Osteocyte (in vitro differentiated cells): ENCODE data around the gene HACE1. TPM values are rescaled to one million over a fixed set of nuclear protein-coding genes. Genes with fewer than 3 reads are reported as not detected.
"Not testable (repeated sequence)": the region's sequence is repeated elsewhere in the genome, so short reads cannot be mapped to it uniquely, and the experiment has no call there.

Experiments used
- DNase-seq: peaks from one replicate; pipeline ENCODE4 v3.0.0; 2021; ENCODE audit warnings: mixed read lengths; ENCODE audit not compliant: unreplicated experiment; ENCODE audit errors: extremely low spot score
- H3K27ac Mint-ChIP-seq: one replicate; pipeline ENCODE4 v1.8.0; 2021; ENCODE audit warnings: mild to moderate bottlenecking, mixed read lengths; ENCODE audit not compliant: unreplicated experiment
- H3K27me3 Mint-ChIP-seq: one replicate; pipeline ENCODE4 v1.8.0; 2021; ENCODE audit warnings: mixed read lengths; ENCODE audit not compliant: unreplicated experiment
- H3K36me3 Mint-ChIP-seq: one replicate; pipeline ENCODE4 v1.8.0; 2021; ENCODE audit warnings: mixed read lengths; ENCODE audit not compliant: unreplicated experiment
- H3K4me1 Mint-ChIP-seq: one replicate; pipeline ENCODE4 v1.8.0; 2021; ENCODE audit warnings: mixed read lengths; ENCODE audit not compliant: unreplicated experiment
- H3K4me3 Mint-ChIP-seq: one replicate; pipeline ENCODE4 v1.8.0; 2021; ENCODE audit warnings: mild to moderate bottlenecking, moderate library complexity, mixed read lengths; ENCODE audit not compliant: unreplicated experiment
- H3K9me3 Mint-ChIP-seq: one replicate; pipeline ENCODE4 v1.8.0; 2021; ENCODE audit warnings: mixed read lengths; ENCODE audit not compliant: unreplicated experiment
- total RNA-seq: library from RNA; stranded (reverse); gene quantifications from 2 replicates; pipeline ENCODE4 v1.2.1, GENCODE V29; 2021
- TF ChIP-seq, protein P1 (sequence below): fragments of 200-600 bp; sonication (generic); IDR thresholded peaks from 2 replicates; pipeline ENCODE4 v1.5.0; 2021; ENCODE audit warnings: antibody characterized with exemption, mild to moderate bottlenecking, moderate library complexity

The HACE1 gene
- total RNA-seq, 1 donor from 2014 or later, result 29.9 TPM

DNA sequence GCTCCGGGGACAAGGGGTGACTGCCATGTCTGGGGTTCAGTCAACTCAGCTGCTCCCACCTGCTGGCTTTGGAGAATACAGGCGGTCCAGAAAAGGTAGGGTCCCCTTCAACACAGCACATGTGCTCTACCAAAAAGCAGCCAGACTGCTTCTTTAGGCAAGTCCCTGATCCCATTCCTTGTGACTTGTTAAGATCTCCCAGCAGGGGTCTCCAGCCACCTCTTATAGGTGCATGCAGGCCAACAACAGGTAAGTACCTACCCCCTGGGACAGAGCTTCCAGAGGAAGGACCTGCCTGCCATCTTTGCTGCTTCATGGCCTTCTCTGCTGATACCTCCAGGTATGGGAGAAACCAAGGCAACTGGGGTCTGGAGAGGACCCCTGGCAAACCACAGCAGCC lies 106.5 kb downstream of the HACE1 start:
- no peaks in the 10 kb centered on the region for H3K4me1 Mint-ChIP-seq
- no peak overlapping the region for H3K4me3 Mint-ChIP-seq
- H3K9me3 Mint-ChIP-seq, result peaks cover 29% of the 10 kb centered on the region
- TF ChIP-seq, protein P1, sequence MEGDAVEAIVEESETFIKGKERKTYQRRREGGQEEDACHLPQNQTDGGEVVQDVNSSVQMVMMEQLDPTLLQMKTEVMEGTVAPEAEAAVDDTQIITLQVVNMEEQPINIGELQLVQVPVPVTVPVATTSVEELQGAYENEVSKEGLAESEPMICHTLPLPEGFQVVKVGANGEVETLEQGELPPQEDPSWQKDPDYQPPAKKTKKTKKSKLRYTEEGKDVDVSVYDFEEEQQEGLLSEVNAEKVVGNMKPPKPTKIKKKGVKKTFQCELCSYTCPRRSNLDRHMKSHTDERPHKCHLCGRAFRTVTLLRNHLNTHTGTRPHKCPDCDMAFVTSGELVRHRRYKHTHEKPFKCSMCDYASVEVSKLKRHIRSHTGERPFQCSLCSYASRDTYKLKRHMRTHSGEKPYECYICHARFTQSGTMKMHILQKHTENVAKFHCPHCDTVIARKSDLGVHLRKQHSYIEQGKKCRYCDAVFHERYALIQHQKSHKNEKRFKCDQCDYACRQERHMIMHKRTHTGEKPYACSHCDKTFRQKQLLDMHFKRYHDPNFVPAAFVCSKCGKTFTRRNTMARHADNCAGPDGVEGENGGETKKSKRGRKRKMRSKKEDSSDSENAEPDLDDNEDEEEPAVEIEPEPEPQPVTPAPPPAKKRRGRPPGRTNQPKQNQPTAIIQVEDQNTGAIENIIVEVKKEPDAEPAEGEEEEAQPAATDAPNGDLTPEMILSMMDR, result no peak
- H3K27me3 Mint-ChIP-seq, result no peaks in the 10 kb centered on the region
- no peak for DNase-seq
- peaks cover 54% of the 10 kb centered on the region for H3K36me3 Mint-ChIP-seq
- H3K27ac Mint-ChIP-seq, result no peak overlapping the region

DNA sequence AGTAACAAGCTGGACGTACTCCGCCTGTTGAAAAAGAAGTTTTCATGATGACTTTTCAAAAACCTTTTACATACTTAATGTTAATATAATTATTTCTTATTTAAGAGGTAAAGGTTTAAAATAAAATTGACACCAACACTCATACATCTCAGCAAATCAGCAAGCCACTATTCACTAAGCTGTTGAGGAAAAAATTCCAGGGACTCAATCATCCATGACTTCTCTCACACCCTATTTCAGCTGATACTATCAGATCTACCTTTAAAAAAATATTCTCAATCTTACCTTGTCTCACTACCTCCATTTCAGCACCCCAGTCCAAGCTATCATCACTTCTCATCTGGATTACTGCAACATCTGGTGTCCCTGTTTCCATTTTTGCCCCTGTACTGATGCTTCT lies 109.3 kb downstream of the HACE1 start:
- H3K27ac Mint-ChIP-seq, result no peak overlapping the region
- H3K36me3 Mint-ChIP-seq, result peaks cover 38% of the 10 kb centered on the region
- H3K4me1 Mint-ChIP-seq, result no peaks in the 10 kb centered on the region
- TF ChIP-seq, protein P1, result no peak
- peaks cover 18% of the 10 kb centered on the region for H3K9me3 Mint-ChIP-seq
- no peaks in the 10 kb centered on the region for H3K27me3 Mint-ChIP-seq
- no peak for DNase-seq
- no peak overlapping the region for H3K4me3 Mint-ChIP-seq

DNA sequence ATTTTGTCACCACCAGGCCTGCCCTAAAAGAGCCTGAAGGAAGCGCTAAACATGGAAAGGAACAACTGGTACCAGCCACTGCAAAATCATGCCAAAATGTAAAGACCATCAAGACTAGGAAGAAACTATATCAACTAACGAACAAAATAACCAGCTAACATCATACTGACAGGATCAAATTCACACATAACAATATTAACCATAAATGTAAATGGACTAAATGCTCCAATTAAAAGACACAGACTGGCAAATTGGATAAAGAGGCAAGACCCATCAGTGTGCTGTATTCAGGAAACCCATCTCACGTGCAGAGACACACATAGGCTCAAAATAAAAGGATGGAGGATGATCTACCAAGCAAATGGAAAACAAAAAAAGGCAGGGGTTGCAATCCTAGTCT lies 120.6 kb downstream of the HACE1 start:
- H3K9me3 Mint-ChIP-seq, H3K4me3 Mint-ChIP-seq, H3K27ac Mint-ChIP-seq: not testable (repeated sequence)

DNA sequence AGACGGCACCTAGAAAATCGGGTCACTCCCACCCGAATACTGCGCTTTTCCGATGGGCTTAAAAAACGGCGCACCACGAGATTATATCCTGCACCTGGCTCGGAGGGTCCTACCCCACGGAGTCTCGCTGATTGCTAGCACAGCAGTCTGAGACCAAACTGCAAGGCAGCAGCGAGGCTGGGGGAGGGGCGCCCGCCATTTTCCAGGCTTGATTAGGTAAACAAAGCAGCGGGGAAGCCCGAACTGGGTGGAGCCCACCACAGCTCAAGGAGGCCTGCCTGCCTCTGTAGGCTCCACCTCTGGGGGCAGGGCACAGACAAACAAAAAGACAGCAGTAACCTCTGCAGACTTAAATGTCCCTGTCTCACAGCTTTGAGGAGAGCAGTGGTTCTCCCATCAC lies 122.2 kb downstream of the HACE1 start:
- not testable (repeated sequence) for H3K4me3 Mint-ChIP-seq, H3K4me1 Mint-ChIP-seq, H3K27me3 Mint-ChIP-seq, H3K36me3 Mint-ChIP-seq, H3K9me3 Mint-ChIP-seq, DNase-seq, H3K27ac Mint-ChIP-seq

More for the DNA sequence above, 120.6 kb downstream of the HACE1 start:
- H3K36me3 Mint-ChIP-seq, H3K27me3 Mint-ChIP-seq, DNase-seq, H3K4me1 Mint-ChIP-seq: not testable (repeated sequence)

DNA sequence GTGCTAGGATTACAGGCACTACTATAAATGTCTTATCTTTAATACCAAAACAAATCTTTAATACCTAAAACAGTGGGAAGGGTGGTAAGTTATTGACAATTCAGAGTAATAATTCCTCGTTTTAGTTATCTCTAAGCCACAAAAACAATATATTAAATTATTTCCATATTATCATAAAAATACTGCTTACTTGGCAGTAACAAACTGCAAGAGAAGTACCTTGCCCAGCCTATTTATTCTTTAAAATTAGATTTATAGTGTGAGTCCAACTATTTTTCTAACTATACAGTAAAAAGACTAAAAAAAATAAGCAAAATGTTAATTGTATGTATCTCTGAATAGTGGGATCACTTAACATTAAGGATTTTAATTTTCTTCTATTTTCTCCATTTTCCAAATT lies 123.2 kb downstream of the HACE1 start:
- no peak for DNase-seq
- H3K4me3 Mint-ChIP-seq, result no peak overlapping the region
- H3K27me3 Mint-ChIP-seq, result no peaks in the 10 kb centered on the region
- TF ChIP-seq, protein P1, result no peak
- no peaks in the 10 kb centered on the region for H3K4me1 Mint-ChIP-seq
- H3K9me3 Mint-ChIP-seq, result peaks cover 7% of the 10 kb centered on the region
- peaks cover 14% of the 10 kb centered on the region for H3K36me3 Mint-ChIP-seq
- H3K27ac Mint-ChIP-seq, result no peak overlapping the region

DNA sequence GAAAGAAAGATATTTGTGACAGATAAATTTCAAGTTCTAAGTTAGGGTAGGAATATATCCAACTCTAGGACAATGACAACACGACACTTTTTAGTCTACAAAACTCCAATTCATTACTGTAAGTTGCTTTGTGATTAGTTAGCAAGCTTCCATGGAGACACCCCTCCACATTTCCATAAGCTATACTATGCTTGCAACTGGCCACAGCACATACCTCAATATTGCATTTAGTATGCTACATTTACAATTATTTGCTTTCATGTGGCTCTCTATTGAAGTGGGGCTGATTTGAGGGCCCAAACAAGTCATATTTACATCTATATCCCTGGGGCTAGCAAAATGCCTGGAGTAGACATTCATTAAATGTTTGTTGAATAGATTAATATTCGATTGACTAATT lies 129.3 kb downstream of the HACE1 start:
- peaks cover 18% of the 10 kb centered on the region for H3K4me1 Mint-ChIP-seq
- no peak overlapping the region for H3K27ac Mint-ChIP-seq
- peaks cover 29% of the 10 kb centered on the region for H3K36me3 Mint-ChIP-seq
- no peaks in the 10 kb centered on the region for H3K27me3 Mint-ChIP-seq
- TF ChIP-seq, protein P1, result no peak
- H3K4me3 Mint-ChIP-seq, result no peak overlapping the region
- peaks cover 11% of the 10 kb centered on the region for H3K9me3 Mint-ChIP-seq
- no peak for DNase-seq
